Esophagus muscularis mucosa (tissue), 3 donors: ENCODE results near the gene BOK.

Experiments
- POLR2A ChIP-seq: fragments of 450-650 bp; IDR thresholded peaks from one replicate; pipeline ENCODE4 v1.6.1; 2017; ENCODE audit warnings: antibody characterized with exemption, moderate library complexity, mild to moderate bottlenecking, low read depth
- TF ChIP-seq, protein P1 (sequence below), 3 experiments: fragments of 200-600 bp in 2 of 3; fragments of 450-650 bp in 1 of 3; sonication (generic) in 2 of 3; IDR thresholded peaks; one replicate each; pipeline ENCODE4 v1.5.1; 2017 to 2019; ENCODE audit warnings: antibody characterized with exemption in 3 of 3, mild to moderate bottlenecking in 2 of 3, moderate library complexity in 1 of 3

DNA sequence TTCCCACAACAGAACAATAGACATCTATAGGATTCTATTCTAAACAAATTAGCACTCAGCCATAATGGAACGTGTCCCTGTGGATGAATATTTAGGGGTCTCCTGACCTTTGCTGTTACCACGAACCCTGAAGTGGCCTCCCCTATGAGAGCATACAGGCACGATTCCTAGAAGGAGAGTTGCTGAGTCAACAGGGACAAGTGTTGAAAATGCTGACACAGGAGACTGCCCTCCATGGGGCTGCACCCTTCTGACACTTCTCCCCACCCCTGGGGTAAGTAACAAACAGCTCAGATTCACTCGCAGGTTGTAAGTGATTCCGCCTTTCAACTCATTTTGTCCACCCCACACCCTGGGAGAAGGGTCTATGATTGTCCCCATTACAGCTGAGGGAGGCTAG lies 36.1 kb upstream of the BOK start:
- TF ChIP-seq, protein P1, sequence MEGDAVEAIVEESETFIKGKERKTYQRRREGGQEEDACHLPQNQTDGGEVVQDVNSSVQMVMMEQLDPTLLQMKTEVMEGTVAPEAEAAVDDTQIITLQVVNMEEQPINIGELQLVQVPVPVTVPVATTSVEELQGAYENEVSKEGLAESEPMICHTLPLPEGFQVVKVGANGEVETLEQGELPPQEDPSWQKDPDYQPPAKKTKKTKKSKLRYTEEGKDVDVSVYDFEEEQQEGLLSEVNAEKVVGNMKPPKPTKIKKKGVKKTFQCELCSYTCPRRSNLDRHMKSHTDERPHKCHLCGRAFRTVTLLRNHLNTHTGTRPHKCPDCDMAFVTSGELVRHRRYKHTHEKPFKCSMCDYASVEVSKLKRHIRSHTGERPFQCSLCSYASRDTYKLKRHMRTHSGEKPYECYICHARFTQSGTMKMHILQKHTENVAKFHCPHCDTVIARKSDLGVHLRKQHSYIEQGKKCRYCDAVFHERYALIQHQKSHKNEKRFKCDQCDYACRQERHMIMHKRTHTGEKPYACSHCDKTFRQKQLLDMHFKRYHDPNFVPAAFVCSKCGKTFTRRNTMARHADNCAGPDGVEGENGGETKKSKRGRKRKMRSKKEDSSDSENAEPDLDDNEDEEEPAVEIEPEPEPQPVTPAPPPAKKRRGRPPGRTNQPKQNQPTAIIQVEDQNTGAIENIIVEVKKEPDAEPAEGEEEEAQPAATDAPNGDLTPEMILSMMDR (IDR thresholded peaks at IDR 0.05) = no peak
- no peak for TF ChIP-seq POLR2A
